HCT116 (cell line): ENCODE results near the gene FMN2. TPM values are rescaled to one million over a fixed set of nuclear protein-coding genes. Genes with fewer than 3 reads are reported as not detected.

ENCODE experiments used
- ATAC-seq: fragments of 200-7000 bp; cut with Tn5 transposase; 2 replicates; pipeline ENCODE4 v1.9.1; 2020; ENCODE audit warnings: mild to moderate bottlenecking, moderate library complexity
- BruUV-seq: library from RNA; stranded (reverse); fragments of 400-500 nt; replicated peaks from 2 replicates; lab custom pipeline; 2021; lab: Mats Ljungman, UMichigan
- CTCF ChIA-PET: fragments of 300-600 bp; sonication (Branson Sonifier 250); formaldehyde crosslinking; loops from one replicate; lab custom pipeline; 2021; ENCODE audit warnings: antibody characterized with exemption; lab: Charles Lee
- POLR2A ChIA-PET: fragments of 300-600, 350-600 bp; sonication (Branson Sonifier 250); formaldehyde crosslinking; loops from one replicate; lab custom pipeline; 2021; ENCODE audit warnings: antibody characterized with exemption; lab: Charles Lee
- RAD21 ChIA-PET, 2 experiments: fragments of 300-600 bp; sonication (Branson Sonifier 250); formaldehyde crosslinking; loops; one replicate each; lab custom pipeline; 2023; ENCODE audit warnings: low total read pairs in 2 of 2; ENCODE audit not compliant: uncharacterized antibody in 2 of 2, unreplicated experiment in 2 of 2, low non-redundant PET in 1 of 2; lab: Charles Lee
- DNase-seq: peaks from one replicate; pipeline ENCODE4 v3.0.0-alpha.2; 2010; ENCODE audit warnings: low read depth, low spot score
- H2AFZ ChIP-seq: fragments of 200-600 bp; shearing (Covaris generic), sonication (generic); 2 replicates; pipeline ENCODE4 v1.6.1; 2017; ENCODE audit warnings: low read depth, mixed run types, mixed read lengths, antibody characterized with exemption, low read length; ENCODE audit not compliant: poor library complexity, severe bottlenecking
- H3K27ac ChIP-seq: 2 replicates; pipeline ENCODE4 v1.5.1; 2012; ENCODE audit warnings: low read depth, low read length
- H3K27me3 ChIP-seq: fragments of 200-600 bp; sonication (generic); 2 replicates; pipeline ENCODE4 v1.6.1; 2016; ENCODE audit warnings: mixed run types, low read length, mixed read lengths; ENCODE audit not compliant: insufficient read depth
- H3K36me3 ChIP-seq, 2 experiments: fragments of 200-500 bp in 1 of 2; fragments of 200-600 bp in 1 of 2; sonication (Bioruptor generic) in 1 of 2; sonication (generic) in 1 of 2; 2 replicates each; pipeline versions ENCODE4 v1.5.1 to v1.6.1; 2014 to 2016; ENCODE audit warnings: low read length in 2 of 2, inconsistent platforms in 1 of 2, mixed read lengths in 1 of 2, mixed run types in 1 of 2; ENCODE audit not compliant: insufficient read depth in 2 of 2, control insufficient read depth in 1 of 2
- H3K4me1 ChIP-seq, 2 experiments: fragments of 200-600 bp in 1 of 2; sonication (generic) in 1 of 2; 2 replicates each; pipeline versions ENCODE4 v1.5.1 to v1.6.1; 2012 to 2017; ENCODE audit warnings: low read length in 2 of 2, inconsistent platforms in 1 of 2, mild to moderate bottlenecking in 1 of 2, mixed read lengths in 1 of 2, mixed run types in 1 of 2, moderate library complexity in 1 of 2; ENCODE audit not compliant: insufficient read depth in 2 of 2, control insufficient read depth in 1 of 2
- H3K4me2 ChIP-seq: fragments of 200-600 bp; sonication (generic); 2 replicates; pipeline ENCODE4 v1.6.1; 2017; ENCODE audit warnings: mixed run types, low read length, mixed read lengths
- H3K4me3 ChIP-seq, 2 experiments: fragments of 200-600 bp in 1 of 2; sonication (generic) in 1 of 2; replicated peaks in 1 of 2; 2 replicates each; pipeline ENCODE4 v1.5.1; 2011 to 2016; ENCODE audit warnings: low read length in 2 of 2, control low read depth in 1 of 2, low read depth in 1 of 2, mild to moderate bottlenecking in 1 of 2, mixed read lengths in 1 of 2, mixed run types in 1 of 2
- H3K79me2 ChIP-seq: fragments of 200-600 bp; sonication (generic); 2 replicates; pipeline ENCODE4 v1.6.1; 2017; ENCODE audit warnings: mild to moderate bottlenecking, mixed run types, low read length, moderate library complexity, mixed read lengths; ENCODE audit not compliant: insufficient read depth
- H3K9ac ChIP-seq: fragments of 200-600 bp; sonication (generic); 2 replicates; pipeline ENCODE4 v1.6.1; 2016; ENCODE audit warnings: low read length, mixed read lengths
- H3K9me2 ChIP-seq: fragments of 200-600 bp; sonication (generic), shearing (Covaris generic); 2 replicates; pipeline ENCODE4 v1.6.1; 2017; ENCODE audit warnings: mixed run types, mild to moderate bottlenecking, moderate library complexity; ENCODE audit not compliant: insufficient read depth
- H3K9me3 ChIP-seq, 2 experiments: fragments of 200-500 bp in 1 of 2; fragments of 200-600 bp in 1 of 2; sonication (Bioruptor generic) in 1 of 2; sonication (generic) in 1 of 2; 2 replicates each; pipeline ENCODE4 v1.6.1; 2014 to 2017; ENCODE audit warnings: low read length in 2 of 2, mixed read lengths in 2 of 2, inconsistent platforms in 1 of 2, low read depth in 1 of 2, mild to moderate bottlenecking in 1 of 2, mixed run types in 1 of 2, moderate library complexity in 1 of 2; ENCODE audit not compliant: control insufficient read depth in 1 of 2, insufficient read depth in 1 of 2
- H4K20me1 ChIP-seq: fragments of 200-600 bp; sonication (generic), shearing (Covaris generic); 2 replicates; pipeline ENCODE4 v1.6.1; 2017; ENCODE audit warnings: mixed run types, mild to moderate bottlenecking, moderate library complexity; ENCODE audit not compliant: insufficient read depth
- CBX3 ChIP-seq: IDR thresholded peaks from 2 replicates; pipeline ENCODE4 v1.6.1; 2012; ENCODE audit warnings: low read depth
- CEBPB ChIP-seq: IDR thresholded peaks from 2 replicates; pipeline ENCODE4 v1.6.1; 2012; ENCODE audit warnings: low read depth
- CTCF ChIP-seq, 3 experiments: fragments of 200-600 bp in 1 of 3; sonication (generic) in 1 of 3; IDR thresholded peaks in 2 of 3; conservative IDR thresholded peaks in 1 of 3; 2 replicates each; pipeline ENCODE4 v1.5.1; 2012 to 2017; ENCODE audit warnings: low read depth in 2 of 3, low read length in 2 of 3, antibody characterized with exemption in 1 of 3, borderline replicate concordance in 1 of 3, control low read depth in 1 of 3, mild to moderate bottlenecking in 1 of 3, mixed read lengths in 1 of 3, mixed run types in 1 of 3, moderate library complexity in 1 of 3; ENCODE audit not compliant: insufficient read depth in 1 of 3
- EGR1 ChIP-seq: IDR thresholded peaks from 2 replicates; pipeline ENCODE4 v1.6.1; 2012; ENCODE audit warnings: low read depth
- ELF1 ChIP-seq: IDR thresholded peaks from 2 replicates; pipeline ENCODE4 v1.6.1; 2012; ENCODE audit warnings: low read depth, borderline replicate concordance
- EZH2phosphoT487 ChIP-seq: fragments of 200-600 bp; IDR thresholded peaks from 2 replicates; pipeline ENCODE4 v1.6.1; 2018; ENCODE audit warnings: antibody characterized with exemption, borderline replicate concordance
- JUND ChIP-seq: IDR thresholded peaks from 2 replicates; pipeline ENCODE4 v1.6.1; 2012
- POLR2AphosphoS5 ChIP-seq: IDR thresholded peaks from 2 replicates; pipeline ENCODE4 v1.6.1; 2011; ENCODE audit warnings: mild to moderate bottlenecking, low read depth, low read length, moderate library complexity
- SIN3A ChIP-seq: IDR thresholded peaks from 2 replicates; pipeline ENCODE4 v1.6.1; 2012; ENCODE audit warnings: low read depth
- SRF ChIP-seq: IDR thresholded peaks from 2 replicates; pipeline ENCODE4 v1.6.1; 2012; ENCODE audit warnings: low read depth
- TCF7L2 ChIP-seq: IDR thresholded peaks from 2 replicates; pipeline ENCODE4 v1.7.0; 2011; ENCODE audit warnings: borderline replicate concordance, inconsistent platforms; ENCODE audit not compliant: insufficient read depth, insufficient read length; ENCODE audit errors: extremely low read depth
- YY1 ChIP-seq: IDR thresholded peaks from 2 replicates; pipeline ENCODE4 v1.6.1; 2011; ENCODE audit warnings: low read length, low read depth, moderate library complexity, mild to moderate bottlenecking; ENCODE audit not compliant: insufficient replicate concordance; ENCODE audit errors: extremely low read depth
- ZBTB33 ChIP-seq: IDR thresholded peaks from 2 replicates; pipeline ENCODE4 v1.6.1; 2011; ENCODE audit warnings: mild to moderate bottlenecking, low read length, moderate library complexity; ENCODE audit not compliant: insufficient replicate concordance; ENCODE audit errors: extremely low read depth
- ZNF274 ChIP-seq: fragments of 200-500 bp; sonication (Bioruptor generic); IDR thresholded peaks from 2 replicates; pipeline ENCODE4 v1.6.1; 2014; ENCODE audit warnings: mild to moderate bottlenecking, low read depth, low read length, inconsistent platforms
- intact Hi-C: fragments of 100-400 bp; cut with micrococcal nuclease; formaldehyde crosslinking; loops from 2 replicates; pipeline ENCODE4 v1.10.0; 2022
- total RNA-seq: library from RNA; stranded (reverse); gene quantifications from one replicate; pipeline ENCODE4 v1.2.1, GENCODE V29; 2021; ENCODE audit not compliant: unreplicated experiment

The FMN2 gene
- total RNA-seq, 1 experiment from 2014 or later, result not detected

DNA sequence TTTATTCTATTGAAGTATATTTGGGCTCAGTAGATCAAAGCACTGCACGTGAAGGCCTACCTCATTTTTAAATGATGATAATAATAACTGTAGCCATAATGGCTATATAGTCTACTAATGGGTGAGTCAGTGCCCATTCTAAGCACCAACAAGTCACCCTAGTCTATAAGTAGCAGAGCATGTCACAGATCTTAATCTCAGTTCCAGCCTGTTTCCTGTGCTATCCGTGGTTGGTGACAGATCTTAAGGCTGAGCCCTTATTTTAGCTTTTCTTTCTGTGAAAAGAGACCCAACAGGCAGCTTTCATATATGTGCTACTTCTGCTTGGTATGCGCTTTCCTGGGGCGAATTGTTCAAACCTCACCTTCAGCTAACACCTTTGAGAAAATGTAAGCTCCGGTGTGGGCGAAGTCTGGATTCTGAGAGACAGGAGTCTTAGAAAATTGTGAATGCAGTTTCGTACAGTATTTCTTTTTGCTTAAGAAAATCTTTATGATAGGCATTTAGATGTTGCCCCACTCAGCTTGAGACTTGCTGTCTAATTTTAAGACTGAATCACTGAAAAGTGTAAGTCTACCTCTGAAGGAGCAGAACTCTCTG lies 59.6 kb downstream of the FMN2 start:
- Histone ChIP-seq H3K4me3 (no peak overlapping the region), H3K9ac (no peak overlapping the region), H3K9me2 (no peaks in the 10 kb centered on the region), H2AFZ (no peak overlapping the region), H3K4me2 (no peak overlapping the region), H3K36me3 (no peaks in the 10 kb centered on the region), H3K27me3 (no peaks in the 10 kb centered on the region), H3K9me3 (peaks cover 0 to 13% of the 10 kb centered on the region in 2 experiments; a peak in 2 of 4 replicates), H3K27ac (no peak overlapping the region), H3K79me2 (no peaks in the 10 kb centered on the region), H4K20me1 (no peaks in the 10 kb centered on the region), H3K4me1 (no peaks in the 10 kb centered on the region)
- TF ChIP-seq ZNF274, result no peak
- TF ChIP-seq SIN3A, result no peak
- no peak for TF ChIP-seq EGR1
- TF ChIP-seq TCF7L2, result no peak
- no peak for TF ChIP-seq YY1
- TF ChIP-seq CEBPB, result no peak
- ChIA-PET CTCF (no interaction called here), POLR2A (no interaction called here), RAD21 (no interaction called here)
- DNase-seq (no peak), ATAC-seq (no peak)
- intact Hi-C loops, result no loop called here
- BruUV-seq, result no TSS peak

DNA sequence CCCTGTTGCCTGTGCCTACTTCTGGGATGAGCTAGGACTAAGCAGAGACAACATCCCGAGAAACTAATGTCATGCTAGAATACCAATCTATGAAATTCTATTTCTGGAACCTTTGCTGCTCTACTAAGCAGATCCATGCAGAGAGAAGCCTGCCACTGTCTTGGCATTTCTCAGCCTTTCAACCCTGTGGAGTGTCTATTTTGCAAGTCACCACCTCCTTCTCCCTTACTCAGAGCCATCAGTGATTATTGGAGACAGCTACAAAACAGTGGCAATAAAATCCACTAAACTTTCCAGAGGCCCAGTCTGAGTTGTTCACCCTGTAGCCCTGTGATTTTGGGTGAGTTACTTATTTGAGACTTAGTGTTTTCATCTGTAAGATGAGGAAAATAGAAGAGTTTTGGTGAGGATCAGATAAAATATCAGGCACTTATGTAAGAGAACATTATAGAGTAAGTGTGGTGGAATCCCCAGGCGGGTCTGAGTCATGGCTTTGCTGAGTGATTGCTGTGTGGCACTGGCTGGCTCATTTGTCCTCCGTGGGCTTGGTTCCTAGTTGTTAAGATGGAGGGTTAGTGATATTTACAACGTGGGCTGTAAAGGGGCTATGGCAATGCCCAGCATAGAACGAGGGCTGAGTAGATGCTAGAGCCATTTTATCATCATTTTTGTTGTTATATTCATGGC lies 61.1 kb downstream of the FMN2 start:
- BruUV-seq, result no TSS peak
- no peak for ATAC-seq
- TF ChIP-seq EGR1 (no peak), CTCF (IDR thresholded peaks at IDR 0.05 in 2 of 3, conservative IDR thresholded peaks at IDR 0.05 in 1 of 3; ENCODE audit: borderline replicate concordance in 1 of 3, insufficient read depth in 1 of 3, low read depth in 2 of 3, low read length in 2 of 3) (no peak), YY1 (no peak), JUND (no peak), TCF7L2 (no peak), ZNF274 (no peak), CBX3 (no peak), EZH2phosphoT487 (no peak), ELF1 (no peak), POLR2AphosphoS5 (no peak), ZBTB33 (no peak), SRF (no peak)
- H3K27me3 ChIP-seq, result no peaks in the 10 kb centered on the region
- H3K9me3 ChIP-seq, result peaks cover 0 to 13% of the 10 kb centered on the region in 2 experiments; a peak in 2 of 4 replicates
- no peaks in the 10 kb centered on the region for H3K79me2 ChIP-seq
- H2AFZ ChIP-seq, result no peak overlapping the region
- intact Hi-C loops, result no loop called here
- DNase-seq, result no peak
- H3K9ac ChIP-seq, result no peak overlapping the region
- no peak overlapping the region for H3K4me3 ChIP-seq
- ChIA-PET RAD21 (no interaction called here), POLR2A (no interaction called here), CTCF (no interaction called here)
- no peaks in the 10 kb centered on the region for H3K36me3 ChIP-seq
- no peaks in the 10 kb centered on the region for H3K4me1 ChIP-seq
- no peaks in the 10 kb centered on the region for H3K9me2 ChIP-seq
- H3K4me2 ChIP-seq, result no peak overlapping the region
- H4K20me1 ChIP-seq, result no peaks in the 10 kb centered on the region
- no peak overlapping the region for H3K27ac ChIP-seq
